DND-41 (cell line): ENCODE measurements around the gene TCF4.

Experiments used
- ATAC-seq: fragments of 200-7000 bp; cut with Tn5 transposase; 3 replicates; pipeline ENCODE4 v1.9.1; 2021; ENCODE audit warnings: low read depth; ENCODE audit not compliant: insufficient read depth
- DNase-seq: peaks from one replicate; pipeline ENCODE4 v3.0.0-alpha.2; 2020
- H2AFZ ChIP-seq: 2 replicates; pipeline ENCODE4 v1.6.0; 2012; ENCODE audit warnings: low read depth, low read length
- H3K27ac ChIP-seq: 2 replicates; pipeline ENCODE4 v1.5.1; 2012; ENCODE audit warnings: low read length, inconsistent platforms
- H3K27me3 ChIP-seq: fragments of 200-600 bp; sonication (generic); 2 replicates; pipeline ENCODE4 v1.6.0; 2012; ENCODE audit warnings: low read length, mild to moderate bottlenecking, inconsistent platforms; ENCODE audit not compliant: insufficient read depth, poor library complexity
- H3K36me3 ChIP-seq: 2 replicates; pipeline ENCODE4 v1.5.1; 2012; ENCODE audit warnings: low read length, inconsistent platforms; ENCODE audit not compliant: insufficient read depth
- H3K4me1 ChIP-seq: 2 replicates; pipeline ENCODE4 v1.5.1; 2012; ENCODE audit warnings: mild to moderate bottlenecking, low read length; ENCODE audit not compliant: insufficient read depth
- H3K4me2 ChIP-seq: 2 replicates; pipeline ENCODE4 v1.6.0; 2012; ENCODE audit warnings: mild to moderate bottlenecking, moderate library complexity, low read length, inconsistent platforms; ENCODE audit not compliant: insufficient read depth
- H3K4me3 ChIP-seq, 2 experiments: fragments of 200-600 bp in 1 of 2; shearing (Covaris generic) in 1 of 2; 2 replicates each; pipeline ENCODE4 v1.5.1; 2012 to 2016; ENCODE audit warnings: inconsistent platforms in 2 of 2, low read length in 2 of 2, mild to moderate bottlenecking in 2 of 2, low read depth in 1 of 2, moderate library complexity in 1 of 2
- H3K79me2 ChIP-seq: 2 replicates; pipeline ENCODE4 v1.6.0; 2012; ENCODE audit warnings: low read length, inconsistent platforms; ENCODE audit not compliant: insufficient read depth
- H3K9ac ChIP-seq: 2 replicates; pipeline ENCODE4 v1.6.0; 2012; ENCODE audit warnings: low read depth, mild to moderate bottlenecking, inconsistent platforms, low read length, moderate library complexity
- H3K9me3 ChIP-seq: 2 replicates; pipeline ENCODE4 v1.5.1; 2012; ENCODE audit warnings: low read length, moderate library complexity, mild to moderate bottlenecking, inconsistent platforms; ENCODE audit not compliant: insufficient read depth, severe bottlenecking
- H4K20me1 ChIP-seq: 2 replicates; pipeline ENCODE4 v1.6.0; 2012; ENCODE audit warnings: low read length; ENCODE audit not compliant: insufficient read depth
- CTCF ChIP-seq: IDR thresholded peaks from 2 replicates; pipeline ENCODE4 v1.5.1; 2012; ENCODE audit warnings: borderline replicate concordance, low read length, moderate library complexity, mild to moderate bottlenecking; ENCODE audit not compliant: poor library complexity, severe bottlenecking; ENCODE audit errors: extremely low read depth
- EZH2 ChIP-seq: IDR thresholded peaks from 3 replicates; pipeline ENCODE4 v1.6.1; 2012; ENCODE audit warnings: borderline replicate concordance, low read depth, mild to moderate bottlenecking, moderate library complexity, low read length, inconsistent platforms; ENCODE audit not compliant: severe bottlenecking

The TCF4 gene

GRCh38 chr18:55189972-55190371 is 398.0 kb downstream of the TCF4 start:
- Histone ChIP-seq H3K36me3 (no peaks in the 10 kb centered on the region), H3K4me1 (no peaks in the 10 kb centered on the region), H4K20me1 (no peaks in the 10 kb centered on the region), H3K9ac (no peak overlapping the region), H3K4me3 (no peak overlapping the region), H3K27ac (no peak overlapping the region), H3K27me3 (no peaks in the 10 kb centered on the region), H2AFZ (no peak overlapping the region), H3K4me2 (no peak overlapping the region), H3K79me2 (no peaks in the 10 kb centered on the region), H3K9me3 (no peaks in the 10 kb centered on the region)
- TF ChIP-seq EZH2 = no peak
- TF ChIP-seq CTCF = no peak
- DNase-seq (no peak), ATAC-seq (no peak)

GRCh38 chr18:55186588-55186987 is 401.4 kb downstream of the TCF4 start:
- no peaks in the 10 kb centered on the region for H3K9me3 ChIP-seq
- H3K79me2 ChIP-seq = no peaks in the 10 kb centered on the region
- TF ChIP-seq EZH2 = no peak
- no peak for TF ChIP-seq CTCF
- no peaks in the 10 kb centered on the region for H3K36me3 ChIP-seq
- no peaks in the 10 kb centered on the region for H4K20me1 ChIP-seq
- no peak overlapping the region for H3K9ac ChIP-seq
- no peak overlapping the region for H3K27ac ChIP-seq
- H3K27me3 ChIP-seq = no peaks in the 10 kb centered on the region
- DNase-seq (no peak), ATAC-seq (no peak)
- no peak overlapping the region for H3K4me3 ChIP-seq
- no peak overlapping the region for H3K4me2 ChIP-seq
- no peak overlapping the region for H2AFZ ChIP-seq
- H3K4me1 ChIP-seq = no peaks in the 10 kb centered on the region

GRCh38 chr18:55185391-55185790 is 402.6 kb downstream of the TCF4 start:
- H3K27me3 ChIP-seq = no peaks in the 10 kb centered on the region
- H3K9ac ChIP-seq = no peak overlapping the region
- H3K4me3 ChIP-seq = no peak overlapping the region
- TF ChIP-seq EZH2 (no peak), CTCF (no peak)
- no peaks in the 10 kb centered on the region for H3K4me1 ChIP-seq
- no peaks in the 10 kb centered on the region for H3K79me2 ChIP-seq
- DNase-seq (no peak), ATAC-seq (no peak)
- no peak overlapping the region for H2AFZ ChIP-seq
- no peak overlapping the region for H3K4me2 ChIP-seq
- H4K20me1 ChIP-seq = no peaks in the 10 kb centered on the region
- H3K9me3 ChIP-seq = no peaks in the 10 kb centered on the region
- no peak overlapping the region for H3K27ac ChIP-seq
- no peaks in the 10 kb centered on the region for H3K36me3 ChIP-seq

- Histone ChIP-seq H4K20me1 (no peaks in the 10 kb centered on the region), H3K79me2 (no peaks in the 10 kb centered on the region), H3K27me3 (no peaks in the 10 kb centered on the region), H2AFZ (no peak overlapping the region), H3K36me3 (no peaks in the 10 kb centered on the region), H3K9me3 (no peaks in the 10 kb centered on the region), H3K4me1 (no peaks in the 10 kb centered on the region), H3K4me2 (no peak overlapping the region), H3K27ac (no peak overlapping the region), H3K4me3 (no peak overlapping the region), H3K9ac (no peak overlapping the region)
- no peak for DNase-seq
- TF ChIP-seq CTCF (no peak), EZH2 (no peak)
- ATAC-seq = no peak
Measured at GRCh38 chr18:55179835-55180234, 408.2 kb downstream of the TCF4 start.
